Mesenchymal stem cell (in vitro differentiated cells and primary cell): ENCODE data around the gene CSRP1.
"Not testable (repeated sequence)": the region's sequence is repeated elsewhere in the genome, so short reads cannot be mapped to it uniquely, and the experiment has no call there.

Source experiments
- DNase-seq: peaks from one replicate; pipeline ENCODE4 v3.0.0-alpha.2; 2013
- H2AFZ ChIP-seq: one replicate; pipeline ENCODE4 v1.6.1; 2013; ENCODE audit warnings: low read depth, mild to moderate bottlenecking, control low read depth, inconsistent platforms, low read length, moderate library complexity
- H2AK5ac ChIP-seq: 2 replicates; pipeline ENCODE4 v1.6.1; 2013; ENCODE audit warnings: low read length, moderate library complexity, mild to moderate bottlenecking, inconsistent platforms; ENCODE audit not compliant: severe bottlenecking
- H2BK120ac ChIP-seq: one replicate; pipeline ENCODE4 v1.6.1; 2013; ENCODE audit warnings: low read depth, mild to moderate bottlenecking, inconsistent platforms, low read length, moderate library complexity
- H2BK12ac ChIP-seq, 2 experiments: one replicate each; pipeline ENCODE4 v1.6.1; 2013; ENCODE audit warnings: inconsistent platforms in 2 of 2, low read length in 2 of 2, mild to moderate bottlenecking in 2 of 2, moderate library complexity in 2 of 2, control low read depth in 1 of 2
- H2BK15ac ChIP-seq: one replicate; pipeline ENCODE4 v1.6.1; 2013; ENCODE audit warnings: mild to moderate bottlenecking, low read depth, inconsistent platforms; ENCODE audit not compliant: poor library complexity, severe bottlenecking
- H2BK5ac ChIP-seq: 2 replicates; pipeline ENCODE4 v1.6.1; 2013; ENCODE audit warnings: low read depth, mild to moderate bottlenecking, low read length, control low read depth, inconsistent platforms; ENCODE audit not compliant: poor library complexity, severe bottlenecking
- H3K14ac ChIP-seq, 2 experiments: one replicate each; pipeline ENCODE4 v1.6.1; 2013; ENCODE audit warnings: inconsistent platforms in 2 of 2, low read length in 2 of 2, control low read depth in 1 of 2, mild to moderate bottlenecking in 1 of 2, moderate library complexity in 1 of 2
- H3K18ac ChIP-seq, 2 experiments: one replicate each; pipeline ENCODE4 v1.6.1; 2013; ENCODE audit warnings: inconsistent platforms in 2 of 2, low read length in 2 of 2, control low read depth in 1 of 2, low read depth in 1 of 2, mild to moderate bottlenecking in 1 of 2
- H3K23ac ChIP-seq, 2 experiments: one replicate each; pipeline ENCODE4 v1.6.1; 2013; ENCODE audit warnings: inconsistent platforms in 2 of 2, low read length in 2 of 2, mild to moderate bottlenecking in 2 of 2, moderate library complexity in 2 of 2, control low read depth in 1 of 2
- H3K27ac ChIP-seq: 2 replicates; pipeline ENCODE4 v1.5.1; 2013; ENCODE audit warnings: mild to moderate bottlenecking, moderate library complexity, low read length, control low read depth, inconsistent platforms; ENCODE audit not compliant: poor library complexity, severe bottlenecking
- H3K27me3 ChIP-seq, 2 experiments: 2 replicates each; pipeline versions ENCODE4 v1.6.1 to v1.7.0; 2013; ENCODE audit warnings: low read length in 2 of 2, mild to moderate bottlenecking in 2 of 2, moderate library complexity in 2 of 2, control low read depth in 1 of 2, inconsistent platforms in 1 of 2; ENCODE audit not compliant: control insufficient read depth in 1 of 2, insufficient read depth in 1 of 2
- H3K36me3 ChIP-seq, 2 experiments: 2 replicates each; pipeline versions ENCODE4 v1.6.1 to v1.7.0; 2013; ENCODE audit warnings: low read length in 2 of 2, control low read depth in 1 of 2, inconsistent platforms in 1 of 2, low read depth in 1 of 2, mild to moderate bottlenecking in 1 of 2; ENCODE audit not compliant: insufficient read depth in 2 of 2, control insufficient read depth in 1 of 2
- H3K4ac ChIP-seq, 2 experiments: one replicate each; pipeline ENCODE4 v1.6.1; 2013; ENCODE audit warnings: inconsistent platforms in 2 of 2, low read length in 2 of 2, mild to moderate bottlenecking in 2 of 2, moderate library complexity in 2 of 2, control low read depth in 1 of 2, low read depth in 1 of 2
- H3K4me1 ChIP-seq: 2 replicates; pipeline ENCODE4 v1.6.1; 2013; ENCODE audit warnings: low read depth, low read length, control low read depth; ENCODE audit not compliant: control insufficient read depth, insufficient read depth
- H3K4me2 ChIP-seq: 2 replicates; pipeline ENCODE4 v1.6.1; 2013; ENCODE audit warnings: low read length, mild to moderate bottlenecking, inconsistent platforms; ENCODE audit not compliant: poor library complexity, severe bottlenecking
- H3K4me3 ChIP-seq, 2 experiments: 2 replicates each; pipeline versions ENCODE4 v1.5.1 to v1.7.0; 2013; ENCODE audit warnings: low read length in 2 of 2, mild to moderate bottlenecking in 2 of 2, control low read depth in 1 of 2, low read depth in 1 of 2; ENCODE audit not compliant: insufficient read depth in 1 of 2
- H3K79me1 ChIP-seq: replicated peaks from 2 replicates; pipeline ENCODE4 v1.6.1; 2013; ENCODE audit warnings: mild to moderate bottlenecking, control low read depth, low read length, inconsistent platforms; ENCODE audit not compliant: poor library complexity, severe bottlenecking
- H3K9ac ChIP-seq: 2 replicates; pipeline ENCODE4 v1.7.0; 2013; ENCODE audit warnings: mild to moderate bottlenecking, low read length, moderate library complexity
- H3K9me3 ChIP-seq: 2 replicates; pipeline ENCODE4 v1.7.0; 2013; ENCODE audit warnings: mild to moderate bottlenecking, low read length; ENCODE audit not compliant: control insufficient read depth
- H4K8ac ChIP-seq: one replicate; pipeline ENCODE4 v1.6.1; 2013; ENCODE audit warnings: inconsistent platforms, mild to moderate bottlenecking, low read length, moderate library complexity
- H4K91ac ChIP-seq: one replicate; pipeline ENCODE4 v1.6.1; 2013; ENCODE audit warnings: mild to moderate bottlenecking, low read length, inconsistent platforms
- WGBS: methylation state at CpG from one replicate; pipeline ENCODE4 v1.1.7; 2013; ENCODE audit warnings: mixed read lengths; 5-methylcytosine and 5-hydroxymethylcytosine counted together

CSRP1 gene

GRCh38 chr1:201493026-201493656 is 13.8 kb downstream of the CSRP1 start:
- H3K9me3 ChIP-seq, H3K79me1 ChIP-seq, H3K23ac ChIP-seq, H3K14ac ChIP-seq, H2AFZ ChIP-seq, H3K9ac ChIP-seq, H2AK5ac ChIP-seq, H2BK5ac ChIP-seq, H3K27ac ChIP-seq, H3K4me2 ChIP-seq, H3K4me3 ChIP-seq, H3K27me3 ChIP-seq, DNase-seq: not testable (repeated sequence)
- peak overlapping the region; percentile 83 for H2BK15ac ChIP-seq
- peak overlapping the region; percentile 78 to 82 for H3K18ac ChIP-seq
- H2BK120ac ChIP-seq: peak overlapping the region; percentile 42
- H4K91ac ChIP-seq: peak overlapping the region; percentile 65
- H2BK12ac ChIP-seq: peak overlapping the region; percentile 19 to 91
- peaks cover 3 to 24% of the 10 kb centered on the region in 2 experiments for H3K36me3 ChIP-seq
- H3K4me1 ChIP-seq: peaks cover 23% of the 10 kb centered on the region
- H4K8ac ChIP-seq: peak overlapping the region; percentile 12
- peak overlapping the region in 1 of 2 experiments; percentile 78 for H3K4ac ChIP-seq
- WGBS: 94% methylated on average over 2 of the region's 3 CpGs

GRCh38 chr1:201491896-201492511 is 14.9 kb downstream of the CSRP1 start:
- Histone ChIP-seq H3K4ac (peak overlapping the region; percentile 15 to 52), H3K9me3 (no peaks in the 10 kb centered on the region), H2BK15ac (peak overlapping the region; percentile 60), H2BK120ac (peak overlapping the region; percentile 50), H3K18ac (peak overlapping the region; percentile 67 to 79), H3K4me3 (no peak overlapping the region), H4K8ac (no peak overlapping the region), H2BK5ac (no peak overlapping the region), H4K91ac (peak overlapping the region; percentile 74), H3K23ac (peak overlapping the region in 1 of 2 experiments; percentile 1), H2BK12ac (peak overlapping the region; percentile 48 to 85), H2AK5ac (peak overlapping the region; percentile 61), H3K14ac (no peak overlapping the region), H3K4me1 (peaks cover 23% of the 10 kb centered on the region), H3K9ac (peak overlapping the region; percentile 7), H2AFZ (no peak overlapping the region), H3K27ac (no peak overlapping the region), H3K4me2 (no peak overlapping the region), H3K27me3 (no peaks in the 10 kb centered on the region), H3K79me1 (no peaks in the 10 kb centered on the region), H3K36me3 (peaks cover 3 to 29% of the 10 kb centered on the region in 2 experiments)
- no peak for DNase-seq
- 63% methylated on average over 3 of the region's 3 CpGs for WGBS

GRCh38 chr1:201490708-201491131 is 16.2 kb downstream of the CSRP1 start:
- Histone ChIP-seq H3K23ac (no peak overlapping the region), H3K79me1 (no peaks in the 10 kb centered on the region), H4K91ac (peak overlapping the region; percentile 23), H2BK120ac (no peak overlapping the region), H3K27me3 (no peaks in the 10 kb centered on the region), H2AFZ (no peak overlapping the region), H3K27ac (no peak overlapping the region), H3K4me3 (no peak overlapping the region), H2BK12ac (peak overlapping the region in 1 of 2 experiments; percentile 27), H4K8ac (no peak overlapping the region), H3K4me2 (no peak overlapping the region), H3K9ac (no peak overlapping the region), H3K4me1 (peaks cover 22% of the 10 kb centered on the region), H2AK5ac (no peak overlapping the region), H3K9me3 (no peaks in the 10 kb centered on the region), H2BK5ac (no peak overlapping the region), H3K14ac (no peak overlapping the region), H3K36me3 (peaks cover 3 to 41% of the 10 kb centered on the region in 2 experiments), H2BK15ac (no peak overlapping the region), H3K4ac (peak overlapping the region; percentile 2 to 36), H3K18ac (peak overlapping the region; percentile 63 to 67)
- WGBS: 22% methylated on average over 3 of the region's 3 CpGs
- DNase-seq: peak; percentile 51

- Histone ChIP-seq H3K18ac (peak overlapping the region; percentile 40 to 67), H3K36me3 (peaks cover 3 to 44% of the 10 kb centered on the region in 2 experiments), H2BK15ac (peak overlapping the region; percentile 6), H4K8ac (peak overlapping the region; percentile 66), H3K4me3 (no peak overlapping the region), H3K9ac (peak overlapping the region; percentile 58), H3K79me1 (no peaks in the 10 kb centered on the region), H3K4ac (peak overlapping the region; percentile 3 to 36), H3K14ac (peak overlapping the region in 1 of 2 experiments; percentile 31), H2AFZ (no peak overlapping the region), H3K4me2 (no peak overlapping the region), H2BK12ac (peak overlapping the region; percentile 67 to 71), H2AK5ac (no peak overlapping the region), H3K9me3 (no peaks in the 10 kb centered on the region), H3K23ac (no peak overlapping the region), H3K27me3 (no peaks in the 10 kb centered on the region), H4K91ac (peak overlapping the region; percentile 23), H2BK5ac (no peak overlapping the region), H3K4me1 (peaks cover 22% of the 10 kb centered on the region), H3K27ac (no peak overlapping the region), H2BK120ac (peak overlapping the region; percentile 29)
- WGBS: 90% methylated on average over 6 of the region's 6 CpGs
- DNase-seq: no peak
These were observed 17.2 kb downstream of the CSRP1 start for GRCh38 chr1:201489643-201490261.
